ENCODE measurements around the gene AGBL3.

Gene AGBL3

DNA sequence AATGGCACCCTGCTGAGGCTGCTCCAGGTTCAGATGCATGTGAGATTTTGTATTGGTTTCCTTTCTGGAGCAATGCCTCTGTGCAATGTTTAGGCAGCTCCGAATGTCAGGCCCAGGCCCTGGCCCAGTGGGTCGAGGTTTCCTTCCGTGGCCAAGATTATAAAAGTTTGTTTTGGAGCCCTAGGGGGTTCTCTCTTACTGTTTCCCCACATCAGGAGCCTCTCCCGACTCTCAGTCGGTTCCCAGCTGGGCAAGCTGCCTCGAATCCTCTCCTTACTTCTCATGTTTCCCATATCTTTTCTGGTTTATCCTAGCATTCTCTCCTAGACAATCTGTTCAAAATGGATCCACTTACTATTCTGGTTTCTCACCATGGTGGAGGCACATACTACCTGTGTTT is 172.6 kb downstream of the AGBL3 start:
- H3K27ac Mint-ChIP-seq = no peak overlapping the region
- peaks cover 33% of the 10 kb centered on the region for H3K9me3 Mint-ChIP-seq
- H3K4me3 Mint-ChIP-seq = no peak overlapping the region
- no peaks in the 10 kb centered on the region for H3K27me3 Mint-ChIP-seq
- peaks cover 56% of the 10 kb centered on the region for H3K4me1 Mint-ChIP-seq (ENCODE audit: low read depth)
- peaks cover 81% of the 10 kb centered on the region for H3K36me3 Mint-ChIP-seq (ENCODE audit: low read depth)

DNA sequence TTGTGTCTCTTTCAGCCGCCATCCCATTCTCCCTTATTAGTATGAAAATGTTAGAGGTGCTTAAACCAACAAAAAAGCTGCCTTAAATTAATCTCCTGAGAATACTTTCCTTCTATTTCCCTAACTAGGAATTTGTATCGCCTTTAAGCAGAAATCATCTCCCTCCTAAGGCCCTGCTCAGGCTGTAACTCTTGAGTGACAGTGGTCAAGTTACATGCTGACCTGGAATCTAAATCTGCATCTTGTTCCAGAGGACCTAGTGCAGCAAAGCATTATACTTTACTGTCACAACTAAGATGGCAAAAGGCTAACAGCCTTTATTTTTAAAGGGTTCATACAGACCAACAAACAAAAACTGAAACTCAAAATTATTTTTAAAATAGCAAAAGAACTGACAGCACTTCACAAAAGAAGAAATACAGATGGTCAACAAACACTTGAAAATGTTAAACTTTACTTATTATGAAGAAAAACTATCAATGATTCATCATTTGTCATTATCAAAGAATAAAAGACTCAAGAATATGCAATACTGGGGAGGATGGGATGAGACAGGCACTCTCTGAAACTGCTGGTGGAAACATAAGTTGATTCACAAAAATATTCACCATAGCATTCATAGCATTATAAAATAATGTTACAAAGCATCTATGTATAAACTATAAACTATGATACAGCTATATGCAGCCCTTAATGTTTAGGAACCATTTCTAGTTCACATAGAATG is 173.2 kb downstream of the AGBL3 start:
- H3K27me3 Mint-ChIP-seq = no peaks in the 10 kb centered on the region
- peak overlapping the region; percentile 88 for H3K27ac Mint-ChIP-seq
- peaks cover 26% of the 10 kb centered on the region for H3K9me3 Mint-ChIP-seq
- no peak overlapping the region for H3K4me3 Mint-ChIP-seq
- peaks cover 80% of the 10 kb centered on the region for H3K36me3 Mint-ChIP-seq (ENCODE audit: low read depth)
- peaks cover 54% of the 10 kb centered on the region for H3K4me1 Mint-ChIP-seq (ENCODE audit: low read depth)

DNA sequence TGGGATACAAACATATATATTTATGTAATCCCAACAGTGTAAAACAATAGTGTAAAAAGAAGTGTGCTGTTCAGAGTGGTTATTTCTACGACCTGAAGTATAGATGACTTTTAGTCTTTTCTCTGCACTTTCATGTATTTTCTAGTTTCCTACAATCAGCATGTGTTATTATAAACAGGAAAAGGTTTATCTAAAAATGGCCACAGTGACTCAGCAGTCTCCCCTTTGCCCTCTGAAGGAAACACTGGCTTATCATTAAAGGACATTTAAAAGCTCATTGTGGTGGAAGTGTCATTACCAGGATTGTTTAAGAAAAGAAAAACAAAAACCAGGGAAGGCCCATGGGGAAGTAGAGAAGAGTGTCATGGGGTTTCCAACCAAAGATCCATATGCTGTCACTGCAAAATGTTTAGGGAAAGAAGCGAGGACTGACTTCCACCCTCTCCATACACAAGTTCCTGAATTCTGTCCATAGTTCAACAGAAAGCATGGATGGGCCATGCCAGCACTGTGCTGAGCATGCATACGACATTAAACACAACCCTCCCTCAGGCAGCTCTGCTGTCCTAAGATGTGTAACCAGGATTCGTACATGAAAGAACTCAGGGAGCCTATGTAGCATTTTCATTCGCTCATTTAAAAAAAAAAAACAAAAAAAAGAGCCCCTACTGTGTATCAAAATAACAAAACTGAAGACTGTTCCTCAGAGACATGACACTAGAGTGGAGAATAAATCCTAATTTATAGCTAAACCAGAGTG is 174.0 kb downstream of the AGBL3 start:
- no peaks in the 10 kb centered on the region for H3K27me3 Mint-ChIP-seq
- H3K4me1 Mint-ChIP-seq (ENCODE audit: low read depth) = peaks cover 50% of the 10 kb centered on the region
- peaks cover 22% of the 10 kb centered on the region for H3K9me3 Mint-ChIP-seq
- H3K36me3 Mint-ChIP-seq (ENCODE audit: low read depth) = peaks cover 80% of the 10 kb centered on the region
- peak overlapping the region; percentile 88 for H3K27ac Mint-ChIP-seq
- peak overlapping the region; percentile 40 for H3K4me3 Mint-ChIP-seq

DNA sequence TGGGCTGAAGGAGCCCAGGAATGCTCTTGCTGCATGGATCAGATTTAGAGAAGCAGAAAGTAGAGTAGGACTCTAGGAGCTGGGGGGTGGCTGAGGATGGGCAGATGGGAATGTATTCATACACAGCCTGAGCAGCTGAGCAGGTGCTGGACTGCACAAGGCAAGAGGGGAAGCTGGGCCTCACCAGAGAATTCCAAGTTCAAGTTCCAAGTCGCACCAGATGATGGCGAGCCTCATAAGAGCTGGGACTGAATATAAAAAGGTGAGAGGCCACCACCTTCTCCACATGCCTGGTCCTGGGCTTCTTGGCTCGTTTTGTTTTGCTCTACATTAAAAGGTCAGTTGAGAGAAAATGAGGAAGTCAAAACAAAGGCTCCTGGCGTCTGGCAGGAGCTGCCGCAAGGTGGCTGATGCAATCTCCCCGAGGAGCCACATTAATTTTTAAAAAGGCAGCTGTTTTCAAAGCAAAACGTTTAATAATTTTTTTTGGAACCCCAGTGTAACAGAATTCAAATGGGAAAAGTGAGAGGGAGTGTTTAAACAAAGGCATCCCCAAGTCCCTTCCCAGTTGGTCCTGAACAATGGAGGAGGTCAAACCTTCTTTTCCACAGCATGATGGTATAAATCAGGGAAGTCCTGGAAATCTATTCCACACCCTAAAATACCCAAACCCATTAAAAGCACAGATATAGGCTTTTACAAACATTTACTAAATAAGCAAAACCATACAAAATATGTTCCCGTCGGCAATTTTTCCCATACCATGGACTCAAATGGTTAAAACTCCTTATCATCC is 174.7 kb downstream of the AGBL3 start:
- peaks cover 21% of the 10 kb centered on the region for H3K9me3 Mint-ChIP-seq
- H3K27me3 Mint-ChIP-seq = no peaks in the 10 kb centered on the region
- H3K27ac Mint-ChIP-seq = peak overlapping the region; percentile 88
- H3K36me3 Mint-ChIP-seq (ENCODE audit: low read depth) = peaks cover 80% of the 10 kb centered on the region
- H3K4me1 Mint-ChIP-seq (ENCODE audit: low read depth) = peaks cover 56% of the 10 kb centered on the region
- peak overlapping the region; percentile 40 for H3K4me3 Mint-ChIP-seq

DNA sequence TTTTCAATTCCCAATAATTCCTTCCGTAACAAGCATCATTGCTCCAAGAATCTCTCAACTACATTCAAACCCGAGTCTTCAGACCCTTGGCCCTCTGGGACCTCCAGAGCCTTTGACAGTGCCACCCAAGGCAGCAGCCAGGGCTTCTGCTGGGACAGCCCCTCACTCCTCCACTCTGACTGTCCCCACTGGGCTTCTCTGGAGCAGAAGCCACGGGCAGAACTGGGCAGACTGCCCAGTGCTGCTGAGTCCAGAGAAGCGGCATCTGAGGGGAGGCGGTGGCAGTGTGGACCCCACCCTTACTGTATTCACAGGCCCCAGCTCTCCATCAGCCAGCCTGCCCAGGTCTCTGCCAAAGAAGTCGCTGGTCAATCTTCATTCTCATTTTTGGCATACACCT is 175.4 kb downstream of the AGBL3 start:
- Mint-ChIP-seq H3K27ac (peak overlapping the region; percentile 88), H3K36me3 (ENCODE audit: low read depth) (peaks cover 80% of the 10 kb centered on the region), H3K27me3 (no peaks in the 10 kb centered on the region), H3K4me3 (no peak overlapping the region), H3K9me3 (peaks cover 14% of the 10 kb centered on the region), H3K4me1 (ENCODE audit: low read depth) (peaks cover 60% of the 10 kb centered on the region)

DNA sequence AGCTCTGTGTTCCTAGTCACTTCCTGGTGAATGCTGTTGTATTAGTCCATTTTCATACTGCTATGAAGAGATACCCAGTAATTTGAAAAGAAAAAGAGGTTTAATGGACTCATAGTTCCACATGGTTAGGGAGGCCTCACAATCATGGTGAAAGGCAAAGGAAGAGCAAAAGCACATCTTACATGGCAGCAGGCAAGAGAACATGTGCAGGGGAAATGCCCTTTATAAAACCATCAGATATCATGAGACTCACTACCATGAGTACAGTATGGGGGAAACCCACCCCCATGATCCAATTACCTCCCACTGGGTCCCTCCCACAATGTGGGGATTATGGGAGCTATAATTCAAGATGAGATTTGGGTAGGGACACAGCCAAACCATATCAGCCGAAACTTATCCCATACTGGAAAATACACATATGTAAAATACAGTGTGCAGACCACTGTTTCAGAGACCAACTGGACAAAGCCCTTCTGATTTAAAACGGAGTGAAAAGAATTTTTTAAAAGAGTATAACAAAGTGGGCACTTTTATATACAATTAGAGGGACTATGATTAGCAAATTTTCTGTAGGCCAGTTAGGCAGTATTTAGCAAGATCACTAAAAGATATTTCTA is 176.2 kb downstream of the AGBL3 start:
- H3K36me3 Mint-ChIP-seq (ENCODE audit: low read depth) = peaks cover 81% of the 10 kb centered on the region
- no peaks in the 10 kb centered on the region for H3K27me3 Mint-ChIP-seq
- H3K4me1 Mint-ChIP-seq (ENCODE audit: low read depth) = peaks cover 69% of the 10 kb centered on the region

DNA sequence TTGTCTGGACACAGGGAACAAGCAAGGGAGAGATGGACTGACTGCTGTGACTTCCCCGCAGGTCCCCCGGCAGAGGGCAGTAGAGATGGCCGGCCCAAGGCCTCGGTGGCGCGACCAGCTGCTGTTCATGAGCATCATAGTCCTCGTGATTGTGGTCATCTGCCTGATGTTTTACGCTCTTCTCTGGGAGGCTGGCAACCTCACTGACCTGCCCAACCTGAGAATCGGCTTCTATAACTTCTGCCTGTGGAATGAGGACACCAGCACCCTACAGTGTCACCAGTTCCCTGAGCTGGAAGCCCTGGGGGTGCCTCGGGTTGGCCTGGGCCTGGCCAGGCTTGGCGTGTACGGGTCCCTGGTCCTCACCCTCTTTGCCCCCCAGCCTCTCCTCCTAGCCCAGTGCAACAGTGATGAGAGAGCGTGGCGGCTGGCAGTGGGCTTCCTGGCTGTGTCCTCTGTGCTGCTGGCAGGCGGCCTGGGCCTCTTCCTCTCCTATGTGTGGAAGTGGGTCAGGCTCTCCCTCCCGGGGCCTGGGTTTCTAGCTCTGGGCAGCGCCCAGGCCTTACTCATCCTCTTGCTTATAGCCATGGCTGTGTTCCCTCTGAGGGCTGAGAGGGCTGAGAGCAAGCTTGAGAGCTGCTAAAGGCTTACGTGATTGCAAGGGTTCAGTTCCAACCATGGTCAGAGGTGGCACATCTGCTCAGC is 178.2 kb downstream of the AGBL3 start:
- Mint-ChIP-seq H3K36me3 (ENCODE audit: low read depth) (peaks cover 91% of the 10 kb centered on the region), H3K4me1 (ENCODE audit: low read depth) (peaks cover 75% of the 10 kb centered on the region), H3K27ac (peak overlapping the region; percentile 65), H3K4me3 (no peak overlapping the region), H3K27me3 (no peaks in the 10 kb centered on the region), H3K9me3 (peaks cover 10% of the 10 kb centered on the region)

More for the DNA sequence above, 176.2 kb downstream of the AGBL3 start:
- no peak overlapping the region for H3K4me3 Mint-ChIP-seq
- H3K27ac Mint-ChIP-seq = no peak overlapping the region
- H3K9me3 Mint-ChIP-seq = peaks cover 10% of the 10 kb centered on the region

DNA sequence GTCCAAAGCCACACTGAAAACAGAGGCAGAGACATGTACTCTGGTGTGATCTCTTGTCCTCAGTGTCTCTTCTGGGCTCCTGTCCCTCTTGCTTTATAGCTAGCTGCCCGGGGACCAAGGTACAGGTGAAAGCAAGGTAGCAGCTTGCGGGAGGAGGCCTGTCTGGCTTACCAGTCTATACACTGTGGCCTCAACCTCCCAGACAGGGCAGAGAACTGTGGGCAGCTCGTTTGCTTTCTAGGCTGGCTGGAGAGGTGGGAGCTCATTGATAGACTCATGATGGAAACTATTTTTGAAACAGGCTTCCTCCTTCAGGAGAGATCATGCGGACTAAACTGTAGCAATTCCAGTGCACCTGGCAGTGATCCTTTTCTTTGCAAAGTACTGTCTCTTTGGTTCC is 179.6 kb downstream of the AGBL3 start:
- H3K4me1 Mint-ChIP-seq (ENCODE audit: low read depth) = peaks cover 67% of the 10 kb centered on the region
- peaks cover 10% of the 10 kb centered on the region for H3K9me3 Mint-ChIP-seq
- no peak overlapping the region for H3K4me3 Mint-ChIP-seq
- H3K27me3 Mint-ChIP-seq = no peaks in the 10 kb centered on the region
- peak overlapping the region; percentile 61 for H3K27ac Mint-ChIP-seq
- peaks cover 86% of the 10 kb centered on the region for H3K36me3 Mint-ChIP-seq (ENCODE audit: low read depth)

DNA sequence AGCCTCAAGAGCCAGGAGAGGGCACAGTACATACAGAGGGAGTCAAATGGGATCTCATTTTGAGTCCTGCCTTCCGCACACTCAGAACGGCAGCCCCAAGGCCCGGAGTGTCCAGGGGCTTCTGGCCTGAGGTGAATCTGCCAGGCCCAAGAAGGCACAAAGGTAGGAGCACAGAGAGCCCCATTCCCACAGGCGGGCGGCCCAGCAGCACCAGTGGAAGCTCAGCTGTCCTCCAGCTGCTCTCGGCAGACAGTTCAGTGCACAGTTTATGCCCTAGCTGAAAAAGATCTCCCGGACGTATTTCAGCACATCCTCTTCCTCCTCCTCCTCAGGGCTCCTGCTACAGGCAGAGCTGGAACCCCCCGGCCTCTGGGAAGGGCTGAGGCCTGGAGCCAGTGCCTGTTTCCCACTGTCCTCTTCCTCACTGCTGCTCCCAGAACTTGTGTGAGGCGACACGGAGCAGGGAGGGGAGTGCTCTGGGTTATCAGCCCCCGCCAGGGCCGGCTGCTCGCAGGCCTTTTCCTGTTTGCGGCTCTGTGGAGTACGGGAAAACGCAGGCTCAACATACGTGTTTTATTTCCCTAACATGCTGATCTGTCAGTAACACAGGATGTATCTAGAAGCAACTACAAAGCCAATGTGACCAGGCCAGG is 180.2 kb downstream of the AGBL3 start:
- peaks cover 66% of the 10 kb centered on the region for H3K4me1 Mint-ChIP-seq (ENCODE audit: low read depth)
- H3K36me3 Mint-ChIP-seq (ENCODE audit: low read depth) = peaks cover 80% of the 10 kb centered on the region
- peaks cover 8% of the 10 kb centered on the region for H3K9me3 Mint-ChIP-seq
- no peak overlapping the region for H3K4me3 Mint-ChIP-seq
- H3K27ac Mint-ChIP-seq = peak overlapping the region; percentile 61
- no peaks in the 10 kb centered on the region for H3K27me3 Mint-ChIP-seq

DNA sequence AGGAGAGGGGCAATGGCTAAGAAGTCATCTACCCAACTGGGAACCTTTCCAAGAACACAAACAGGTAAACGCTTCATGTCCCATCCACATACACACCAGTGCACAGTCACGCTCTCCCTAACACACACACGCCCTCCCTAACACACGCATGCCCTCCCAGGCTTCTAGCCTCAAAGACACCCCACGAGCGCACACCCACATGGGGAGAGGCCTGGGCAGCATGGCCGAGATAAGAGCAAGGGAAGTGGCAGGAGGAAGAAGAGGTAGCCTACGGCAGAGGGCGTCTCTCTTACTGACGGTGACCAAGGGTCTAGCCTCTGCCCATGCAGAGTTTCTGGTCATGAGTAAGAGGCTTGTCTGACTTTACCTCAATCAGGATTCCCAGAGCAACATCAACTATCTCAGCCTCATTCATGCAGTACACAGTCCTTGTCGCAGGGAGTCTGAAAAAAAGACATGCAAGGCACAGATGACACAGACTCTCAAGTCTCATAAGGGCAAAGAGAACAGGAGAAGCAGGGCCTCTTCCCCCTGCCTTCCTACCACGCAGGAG is 181.1 kb downstream of the AGBL3 start:
- H3K36me3 Mint-ChIP-seq (ENCODE audit: low read depth) = peaks cover 70% of the 10 kb centered on the region
- peak overlapping the region; percentile 56 for H3K4me3 Mint-ChIP-seq
- peak overlapping the region; percentile 88 for H3K27ac Mint-ChIP-seq
- no peaks in the 10 kb centered on the region for H3K27me3 Mint-ChIP-seq
- H3K4me1 Mint-ChIP-seq (ENCODE audit: low read depth) = peaks cover 66% of the 10 kb centered on the region
- H3K9me3 Mint-ChIP-seq = peaks cover 2% of the 10 kb centered on the region

DNA sequence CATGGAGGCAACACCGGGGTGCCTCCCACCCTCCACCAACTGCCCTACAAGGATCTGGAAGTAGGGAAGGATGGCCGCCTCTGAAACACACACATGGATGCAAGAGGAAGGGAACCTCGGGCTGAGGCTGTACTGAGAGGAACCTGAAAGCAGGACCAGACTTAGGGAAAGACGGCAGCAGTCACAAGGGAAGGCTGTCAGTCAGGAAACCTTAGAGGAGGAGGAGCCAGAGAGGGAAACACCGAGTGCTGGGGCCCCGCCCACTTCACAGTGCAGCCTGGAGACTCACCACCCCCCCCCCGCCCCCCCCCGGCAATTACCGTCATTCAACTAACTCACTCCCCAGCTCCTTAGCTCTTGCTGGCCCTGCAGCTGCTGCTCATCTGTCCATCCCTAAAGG is 181.7 kb downstream of the AGBL3 start:
- peak overlapping the region; percentile 94 for H3K27ac Mint-ChIP-seq
- no peaks in the 10 kb centered on the region for H3K9me3 Mint-ChIP-seq
- peak overlapping the region; percentile 95 for H3K4me3 Mint-ChIP-seq
- H3K27me3 Mint-ChIP-seq = no peaks in the 10 kb centered on the region
- H3K4me1 Mint-ChIP-seq (ENCODE audit: low read depth) = peaks cover 69% of the 10 kb centered on the region
- H3K36me3 Mint-ChIP-seq (ENCODE audit: low read depth) = peaks cover 64% of the 10 kb centered on the region

DNA sequence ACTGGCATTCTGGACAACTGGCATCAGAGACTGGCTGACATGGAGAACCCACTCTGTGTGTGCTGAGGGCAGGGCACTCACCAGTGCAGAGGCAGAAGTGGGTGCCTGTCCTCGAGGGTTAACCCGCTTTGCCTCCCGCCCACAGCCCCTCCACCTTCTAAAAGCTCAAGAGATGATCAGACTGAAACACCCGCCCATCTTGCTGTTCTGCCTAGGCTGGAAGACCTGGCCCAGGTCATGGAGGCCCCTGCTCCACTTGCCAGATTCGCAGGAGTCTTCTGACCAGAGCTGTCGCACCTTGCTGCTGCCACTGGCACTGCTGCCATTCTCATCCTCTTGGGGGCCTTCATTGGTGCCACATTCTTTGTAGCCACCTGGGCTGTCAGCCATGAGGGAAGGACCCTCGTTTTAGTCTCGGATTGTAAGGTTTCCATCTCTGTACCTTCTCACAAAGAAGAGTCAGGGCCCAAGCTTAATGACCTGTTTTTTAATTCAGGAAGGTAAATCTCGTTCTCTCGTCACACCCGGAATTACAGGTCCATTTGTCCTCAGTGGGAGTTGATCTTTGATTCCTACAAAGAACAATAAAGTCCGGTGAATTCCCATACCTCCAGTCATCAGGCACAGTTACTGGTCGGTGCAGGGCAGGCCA is 182.3 kb downstream of the AGBL3 start:
- Mint-ChIP-seq H3K4me3 (peak overlapping the region; percentile 95), H3K27ac (peak overlapping the region; percentile 94), H3K4me1 (ENCODE audit: low read depth) (peaks cover 69% of the 10 kb centered on the region), H3K36me3 (ENCODE audit: low read depth) (peaks cover 61% of the 10 kb centered on the region), H3K9me3 (no peaks in the 10 kb centered on the region), H3K27me3 (no peaks in the 10 kb centered on the region)

All from stimulated activated naive CD8-positive, alpha-beta T cell treated with anti-CD3 and anti-CD28 coated beads, Interleukin-15, Interleukin-2, amounts not matched to agents 100 ng/mL and 50 ng/mL, for 24 hours (primary cell).